Right lobe of liver (tissue), 4 donors: ENCODE measurements around the gene WWP2.

ENCODE experiments used
- CTCF ChIP-seq, 4 donors: fragments of 200-600 bp in 3 of 4; fragments of 450-650 bp in 1 of 4; IDR thresholded peaks; one replicate each; pipeline versions ENCODE4 v1.5.1 to v1.8.0; 2016 to 2022; ENCODE audit warnings: antibody characterized with exemption in 4 of 4, mild to moderate bottlenecking in 2 of 4
- POLR2A ChIP-seq: fragments of 450-650 bp; IDR thresholded peaks from one replicate; pipeline ENCODE4 v1.6.1; 2017; ENCODE audit warnings: antibody characterized with exemption, mild to moderate bottlenecking
- donor health status: DM: no; HTN: no; CAD: no.
- donor health status: DM: no; HTN: no; CAD: no.
- donor health status: DM: no; HTN: yes; CAD: no.

GRCh38 chr16:69942627-69943170 lies 180.6 kb downstream of the WWP2 start:
- TF ChIP-seq CTCF (IDR thresholded peaks at IDR 0.05) = no peak
- no peak for TF ChIP-seq POLR2A
